HEK293 (cell line): Measurements from ENCODE around the gene FAM169A.

Experiments
- CTCF ChIA-PET: fragments of 350-600 bp; formaldehyde crosslinking; extraction: SDS; loops from one replicate; lab custom pipeline; 2021; ENCODE audit warnings: antibody characterized with exemption; lab: Yijun Ruan, JAX
- POLR2A ChIA-PET: fragments of 300-600 bp; formaldehyde crosslinking; extraction: SDS; loops from one replicate; lab custom pipeline; 2020; ENCODE audit warnings: antibody characterized with exemption, inconsistent platforms; lab: Yijun Ruan, JAX
- H3K27ac ChIP-seq: fragments of 200-500 bp; sonication (Bioruptor generic); 2 replicates; pipeline ENCODE4 v1.5.1; 2014; ENCODE audit warnings: low read depth, low read length, control low read depth, inconsistent platforms; ENCODE audit errors: extremely low read depth
- H3K36me3 ChIP-seq, 2 experiments: fragments of 200-500 bp in 1 of 2; sonication (Bioruptor generic) in 1 of 2; 1 replicate in 1 of 2; 2 replicates in 1 of 2; pipeline ENCODE4 v1.5.1; 2014 to 2017; ENCODE audit warnings: inconsistent platforms in 2 of 2, low read length in 2 of 2; ENCODE audit not compliant: control insufficient read depth in 2 of 2, insufficient read depth in 1 of 2
- H3K4me1 ChIP-seq: fragments of 200-500 bp; sonication (Bioruptor generic); 2 replicates; pipeline ENCODE4 v1.5.1; 2014; ENCODE audit warnings: mild to moderate bottlenecking, low read length, inconsistent platforms; ENCODE audit not compliant: control insufficient read depth, insufficient read depth
- H3K4me3 ChIP-seq: 2 replicates; pipeline ENCODE4 v1.5.1; 2011; ENCODE audit warnings: low read depth, mild to moderate bottlenecking, control low read depth, low read length, moderate library complexity
- H3K9me3 ChIP-seq: fragments of 200-500 bp; sonication (Bioruptor generic); 2 replicates; pipeline ENCODE4 v1.5.1; 2014; ENCODE audit warnings: low read depth, low read length, inconsistent platforms; ENCODE audit not compliant: control insufficient read depth, insufficient read depth
- BCL11B ChIP-seq: fragments of 450-650 bp; formaldehyde crosslinking; IDR thresholded peaks from 2 replicates; pipeline ENCODE4 v1.5.1; 2016; ENCODE audit warnings: low read depth, missing biosample characterization, missing genetic modification characterization
- CTCF ChIP-seq: fragments of 450-650 bp; formaldehyde crosslinking; IDR thresholded peaks from 2 replicates; pipeline ENCODE4 v1.5.1; 2016; ENCODE audit warnings: missing biosample characterization, missing genetic modification characterization
- KLF8 ChIP-seq: fragments of 450-650 bp; formaldehyde crosslinking; IDR thresholded peaks from 2 replicates; pipeline ENCODE4 v1.5.1; 2016; ENCODE audit warnings: missing biosample characterization, missing genetic modification characterization
- RBAK ChIP-seq: fragments of 450-650 bp; formaldehyde crosslinking; IDR thresholded peaks from 2 replicates; pipeline ENCODE4 v1.5.1; 2016; ENCODE audit warnings: missing biosample characterization, missing genetic modification characterization
- SCRT2 ChIP-seq: fragments of 450-650 bp; formaldehyde crosslinking; IDR thresholded peaks from 2 replicates; pipeline ENCODE4 v1.5.1; 2016; ENCODE audit warnings: missing biosample characterization, missing genetic modification characterization
- SP2 ChIP-seq: fragments of 450-650 bp; formaldehyde crosslinking; IDR thresholded peaks from 2 replicates; pipeline ENCODE4 v1.5.1; 2016; ENCODE audit warnings: missing biosample characterization, missing genetic modification characterization
- YY1 ChIP-seq: fragments of 450-650 bp; formaldehyde crosslinking; IDR thresholded peaks from 2 replicates; pipeline ENCODE4 v1.5.1; 2018; ENCODE audit warnings: missing biosample characterization, missing genetic modification characterization
- ZBTB49 ChIP-seq: fragments of 450-650 bp; formaldehyde crosslinking; IDR thresholded peaks from 2 replicates; pipeline ENCODE4 v1.5.1; 2016; ENCODE audit warnings: missing biosample characterization, missing genetic modification characterization, low read depth
- ZBTB8A ChIP-seq: fragments of 450-650 bp; formaldehyde crosslinking; IDR thresholded peaks from 2 replicates; pipeline ENCODE4 v1.5.1; 2016; ENCODE audit warnings: missing biosample characterization, missing genetic modification characterization
- ZFP41 ChIP-seq: fragments of 450-650 bp; formaldehyde crosslinking; IDR thresholded peaks from 2 replicates; pipeline ENCODE4 v1.5.1; 2016; ENCODE audit warnings: missing biosample characterization, missing genetic modification characterization, borderline replicate concordance
- ZNF121 ChIP-seq: fragments of 450-650 bp; formaldehyde crosslinking; IDR thresholded peaks from 2 replicates; pipeline ENCODE4 v1.5.1; 2016; ENCODE audit warnings: missing biosample characterization, missing genetic modification characterization
- ZNF175 ChIP-seq: fragments of 450-650 bp; formaldehyde crosslinking; IDR thresholded peaks from 2 replicates; pipeline ENCODE4 v1.5.1; 2016; ENCODE audit warnings: missing biosample characterization, missing genetic modification characterization
- ZNF184 ChIP-seq: fragments of 450-650 bp; IDR thresholded peaks from 2 replicates; pipeline ENCODE4 v1.5.1; 2018; ENCODE audit warnings: missing biosample characterization, mild to moderate bottlenecking, missing genetic modification characterization
- ZNF23 ChIP-seq: fragments of 450-650 bp; formaldehyde crosslinking; IDR thresholded peaks from 2 replicates; pipeline ENCODE4 v1.5.1; 2016; ENCODE audit warnings: missing biosample characterization, missing genetic modification characterization, borderline replicate concordance
- ZNF239 ChIP-seq: fragments of 450-650 bp; formaldehyde crosslinking; IDR thresholded peaks from 2 replicates; pipeline ENCODE4 v1.5.1; 2016; ENCODE audit warnings: missing biosample characterization, missing genetic modification characterization
- ZNF248 ChIP-seq: fragments of 450-650 bp; formaldehyde crosslinking; IDR thresholded peaks from 2 replicates; pipeline ENCODE4 v1.5.1; 2017; ENCODE audit warnings: missing biosample characterization, missing genetic modification characterization
- ZNF350 ChIP-seq: fragments of 450-650 bp; formaldehyde crosslinking; IDR thresholded peaks from 2 replicates; pipeline ENCODE4 v1.5.0; 2017; ENCODE audit warnings: missing biosample characterization, mild to moderate bottlenecking, missing genetic modification characterization
- ZNF354C ChIP-seq: fragments of 450-650 bp; formaldehyde crosslinking; IDR thresholded peaks from 2 replicates; pipeline ENCODE4 v1.5.1; 2016; ENCODE audit warnings: missing biosample characterization, missing genetic modification characterization, low read depth, borderline replicate concordance
- ZNF426 ChIP-seq: fragments of 450-650 bp; formaldehyde crosslinking; IDR thresholded peaks from 2 replicates; pipeline ENCODE4 v1.5.1; 2017; ENCODE audit warnings: missing biosample characterization, missing genetic modification characterization, mild to moderate bottlenecking, inconsistent platforms, moderate library complexity
- ZNF514 ChIP-seq: fragments of 450-650 bp; formaldehyde crosslinking; IDR thresholded peaks from 2 replicates; pipeline ENCODE4 v1.5.1; 2016; ENCODE audit warnings: missing biosample characterization, missing genetic modification characterization
- ZSCAN18 ChIP-seq: fragments of 450-650 bp; formaldehyde crosslinking; IDR thresholded peaks from 2 replicates; pipeline ENCODE4 v1.5.1; 2016; ENCODE audit warnings: missing biosample characterization, missing genetic modification characterization
- TF ChIP-seq, protein P1 (sequence below): fragments of 450-650 bp; formaldehyde crosslinking; IDR thresholded peaks from 2 replicates; pipeline ENCODE4 v1.5.1; 2017; ENCODE audit warnings: missing biosample characterization, mild to moderate bottlenecking, missing genetic modification characterization, moderate library complexity
- TF ChIP-seq, protein P2 (sequence below): fragments of 450-650 bp; formaldehyde crosslinking; IDR thresholded peaks from 2 replicates; pipeline ENCODE4 v1.5.1; 2016; ENCODE audit warnings: missing biosample characterization, missing genetic modification characterization
- TF ChIP-seq, protein P3 (sequence below): fragments of 450-650 bp; formaldehyde crosslinking; IDR thresholded peaks from 2 replicates; pipeline ENCODE4 v1.5.1; 2016; ENCODE audit warnings: missing biosample characterization, missing genetic modification characterization

FAM169A gene

GRCh38 chr5:74786851-74787250 is 79.3 kb downstream of the FAM169A start (continued):
- no peak for TF ChIP-seq ZNF175 (tag by site-specific recombination)
- TF ChIP-seq ZNF239 (tag by site-specific recombination): no peak
- TF ChIP-seq, protein P1, sequence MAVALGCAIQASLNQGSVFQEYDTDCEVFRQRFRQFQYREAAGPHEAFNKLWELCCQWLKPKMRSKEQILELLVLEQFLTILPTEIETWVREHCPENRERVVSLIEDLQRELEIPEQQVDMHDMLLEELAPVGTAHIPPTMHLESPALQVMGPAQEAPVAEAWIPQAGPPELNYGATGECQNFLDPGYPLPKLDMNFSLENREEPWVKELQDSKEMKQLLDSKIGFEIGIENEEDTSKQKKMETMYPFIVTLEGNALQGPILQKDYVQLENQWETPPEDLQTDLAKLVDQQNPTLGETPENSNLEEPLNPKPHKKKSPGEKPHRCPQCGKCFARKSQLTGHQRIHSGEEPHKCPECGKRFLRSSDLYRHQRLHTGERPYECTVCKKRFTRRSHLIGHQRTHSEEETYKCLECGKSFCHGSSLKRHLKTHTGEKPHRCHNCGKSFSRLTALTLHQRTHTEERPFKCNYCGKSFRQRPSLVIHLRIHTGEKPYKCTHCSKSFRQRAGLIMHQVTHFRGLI (tag by site-specific recombination): no peak
- no peak for TF ChIP-seq ZNF248 (tag by site-specific recombination)

DNA sequence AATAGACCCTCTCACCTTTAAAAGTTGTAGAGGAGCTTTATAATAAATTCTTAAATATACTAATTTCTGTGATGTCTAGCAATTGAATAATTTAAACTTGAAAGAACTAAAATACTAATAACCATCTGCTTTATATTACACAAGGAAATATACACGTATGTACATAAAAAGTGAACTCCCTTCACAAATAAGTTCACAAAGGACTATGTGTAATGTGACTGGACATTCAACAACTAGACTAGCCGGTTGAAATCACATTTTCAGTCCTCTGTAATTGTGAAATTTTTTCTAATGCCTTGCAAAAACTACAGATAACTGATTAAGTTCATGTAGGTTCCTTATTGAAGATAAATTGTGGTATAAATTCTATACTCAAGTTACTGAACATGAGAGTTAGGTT is 87.6 kb downstream of the FAM169A start:
- H3K36me3 ChIP-seq: peaks cover 57 to 80% of the 10 kb centered on the region in 2 experiments
- POLR2A ChIA-PET: interaction anchor here (1.8 kb wide), 1 partner anchor 12 kb away, joined by 6 read pairs; the partner anchor contains the start of genes GFM2 and NSA2
- CTCF ChIA-PET: no interaction called here
- no peak overlapping the region for H3K27ac ChIP-seq
- no peaks in the 10 kb centered on the region for H3K4me1 ChIP-seq
- H3K9me3 ChIP-seq: no peaks in the 10 kb centered on the region
- H3K4me3 ChIP-seq: no peak overlapping the region
- TF ChIP-seq ZNF23 (tag by site-specific recombination): no peak
- TF ChIP-seq ZNF121 (tag by site-specific recombination): no peak
- no peak for TF ChIP-seq ZBTB8A (tag by site-specific recombination)
- no peak for TF ChIP-seq KLF8 (tag by site-specific recombination)
- TF ChIP-seq ZBTB49 (tag by site-specific recombination): no peak
- no peak for TF ChIP-seq ZNF354C (tag by site-specific recombination)
- TF ChIP-seq, protein P2, sequence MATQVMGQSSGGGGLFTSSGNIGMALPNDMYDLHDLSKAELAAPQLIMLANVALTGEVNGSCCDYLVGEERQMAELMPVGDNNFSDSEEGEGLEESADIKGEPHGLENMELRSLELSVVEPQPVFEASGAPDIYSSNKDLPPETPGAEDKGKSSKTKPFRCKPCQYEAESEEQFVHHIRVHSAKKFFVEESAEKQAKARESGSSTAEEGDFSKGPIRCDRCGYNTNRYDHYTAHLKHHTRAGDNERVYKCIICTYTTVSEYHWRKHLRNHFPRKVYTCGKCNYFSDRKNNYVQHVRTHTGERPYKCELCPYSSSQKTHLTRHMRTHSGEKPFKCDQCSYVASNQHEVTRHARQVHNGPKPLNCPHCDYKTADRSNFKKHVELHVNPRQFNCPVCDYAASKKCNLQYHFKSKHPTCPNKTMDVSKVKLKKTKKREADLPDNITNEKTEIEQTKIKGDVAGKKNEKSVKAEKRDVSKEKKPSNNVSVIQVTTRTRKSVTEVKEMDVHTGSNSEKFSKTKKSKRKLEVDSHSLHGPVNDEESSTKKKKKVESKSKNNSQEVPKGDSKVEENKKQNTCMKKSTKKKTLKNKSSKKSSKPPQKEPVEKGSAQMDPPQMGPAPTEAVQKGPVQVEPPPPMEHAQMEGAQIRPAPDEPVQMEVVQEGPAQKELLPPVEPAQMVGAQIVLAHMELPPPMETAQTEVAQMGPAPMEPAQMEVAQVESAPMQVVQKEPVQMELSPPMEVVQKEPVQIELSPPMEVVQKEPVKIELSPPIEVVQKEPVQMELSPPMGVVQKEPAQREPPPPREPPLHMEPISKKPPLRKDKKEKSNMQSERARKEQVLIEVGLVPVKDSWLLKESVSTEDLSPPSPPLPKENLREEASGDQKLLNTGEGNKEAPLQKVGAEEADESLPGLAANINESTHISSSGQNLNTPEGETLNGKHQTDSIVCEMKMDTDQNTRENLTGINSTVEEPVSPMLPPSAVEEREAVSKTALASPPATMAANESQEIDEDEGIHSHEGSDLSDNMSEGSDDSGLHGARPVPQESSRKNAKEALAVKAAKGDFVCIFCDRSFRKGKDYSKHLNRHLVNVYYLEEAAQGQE (tag by site-specific recombination): no peak
- no peak for TF ChIP-seq ZSCAN18
- TF ChIP-seq ZNF184 (tag by site-specific recombination): no peak
- TF ChIP-seq ZNF426 (tag by site-specific recombination): no peak
- TF ChIP-seq SCRT2 (tag by site-specific recombination): no peak
- no peak for TF ChIP-seq ZNF514 (tag by site-specific recombination)
- no peak for TF ChIP-seq ZNF350 (tag by site-specific recombination)
- TF ChIP-seq SP2 (tag by site-specific recombination): no peak
- TF ChIP-seq CTCF (tag by site-specific recombination): no peak
- no peak for TF ChIP-seq ZFP41 (tag by site-specific recombination)
- no peak for TF ChIP-seq YY1 (tag by site-specific recombination)
- no peak for TF ChIP-seq BCL11B (tag by site-specific recombination)
- TF ChIP-seq, protein P3, sequence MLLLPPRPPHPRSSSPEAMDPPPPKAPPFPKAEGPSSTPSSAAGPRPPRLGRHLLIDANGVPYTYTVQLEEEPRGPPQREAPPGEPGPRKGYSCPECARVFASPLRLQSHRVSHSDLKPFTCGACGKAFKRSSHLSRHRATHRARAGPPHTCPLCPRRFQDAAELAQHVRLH (tag by site-specific recombination): no peak
- TF ChIP-seq RBAK: no peak
- TF ChIP-seq, all 188 proteins: peak for 0
